BJ (cell line): Measurements from ENCODE around the gene CD247. TPM values are rescaled to one million over a fixed set of nuclear protein-coding genes. Genes with fewer than 3 reads are reported as not detected.

ENCODE experiments used
- polyA plus RNA-seq: library from polyadenylated mRNA; depleted of rRNA; stranded (reverse); fragments of >200 nt; gene quantifications from 2 replicates; pipeline ENCODE4 v1.2.3, GENCODE V29; 2011; rRNA removed

The CD247 gene
- polyA plus RNA-seq, 1 experiment, result not detected

Other genes with a start within 250 kb of the CD247 start
- gene CREG1, start 35.2 kb upstream of the CD247 start, polyA plus RNA-seq, result 27.5 and 54.5 TPM in 2 replicates
- gene RCSD1, start 111.7 kb upstream of the CD247 start, polyA plus RNA-seq, result not detected in 2 replicates
- 79.1 and 125 TPM in 2 replicates for gene MPZL1, start 203.5 kb upstream of the CD247 start, polyA plus RNA-seq